ENCODE data around the gene GABARAP.

DNA sequence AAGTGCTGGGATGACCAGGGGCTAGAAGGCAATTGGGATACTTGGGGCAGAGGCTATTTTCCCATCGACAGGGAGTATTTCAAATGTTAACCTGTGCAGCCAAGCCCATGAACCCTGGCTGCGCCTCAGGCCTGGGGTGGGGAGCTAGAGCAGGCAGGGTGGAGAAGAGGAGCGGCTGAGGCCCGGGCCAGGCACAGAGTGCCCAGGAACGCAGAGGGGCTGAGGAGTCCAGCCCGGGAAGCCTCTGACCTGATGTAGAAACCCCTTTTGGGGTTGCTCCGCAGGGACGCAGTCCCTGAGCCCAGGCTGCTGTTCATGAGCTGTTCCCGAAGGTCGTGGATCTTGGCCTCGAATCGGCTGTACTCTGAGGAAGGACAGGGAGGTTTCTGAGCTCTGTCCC, 46.3 kb downstream of the GABARAP start:
- TF ChIP-seq, protein P1, sequence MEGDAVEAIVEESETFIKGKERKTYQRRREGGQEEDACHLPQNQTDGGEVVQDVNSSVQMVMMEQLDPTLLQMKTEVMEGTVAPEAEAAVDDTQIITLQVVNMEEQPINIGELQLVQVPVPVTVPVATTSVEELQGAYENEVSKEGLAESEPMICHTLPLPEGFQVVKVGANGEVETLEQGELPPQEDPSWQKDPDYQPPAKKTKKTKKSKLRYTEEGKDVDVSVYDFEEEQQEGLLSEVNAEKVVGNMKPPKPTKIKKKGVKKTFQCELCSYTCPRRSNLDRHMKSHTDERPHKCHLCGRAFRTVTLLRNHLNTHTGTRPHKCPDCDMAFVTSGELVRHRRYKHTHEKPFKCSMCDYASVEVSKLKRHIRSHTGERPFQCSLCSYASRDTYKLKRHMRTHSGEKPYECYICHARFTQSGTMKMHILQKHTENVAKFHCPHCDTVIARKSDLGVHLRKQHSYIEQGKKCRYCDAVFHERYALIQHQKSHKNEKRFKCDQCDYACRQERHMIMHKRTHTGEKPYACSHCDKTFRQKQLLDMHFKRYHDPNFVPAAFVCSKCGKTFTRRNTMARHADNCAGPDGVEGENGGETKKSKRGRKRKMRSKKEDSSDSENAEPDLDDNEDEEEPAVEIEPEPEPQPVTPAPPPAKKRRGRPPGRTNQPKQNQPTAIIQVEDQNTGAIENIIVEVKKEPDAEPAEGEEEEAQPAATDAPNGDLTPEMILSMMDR (CRISPR knock-in tag; IDR thresholded peaks at IDR 0.05), result no peak
- TF ChIP-seq, protein P2, sequence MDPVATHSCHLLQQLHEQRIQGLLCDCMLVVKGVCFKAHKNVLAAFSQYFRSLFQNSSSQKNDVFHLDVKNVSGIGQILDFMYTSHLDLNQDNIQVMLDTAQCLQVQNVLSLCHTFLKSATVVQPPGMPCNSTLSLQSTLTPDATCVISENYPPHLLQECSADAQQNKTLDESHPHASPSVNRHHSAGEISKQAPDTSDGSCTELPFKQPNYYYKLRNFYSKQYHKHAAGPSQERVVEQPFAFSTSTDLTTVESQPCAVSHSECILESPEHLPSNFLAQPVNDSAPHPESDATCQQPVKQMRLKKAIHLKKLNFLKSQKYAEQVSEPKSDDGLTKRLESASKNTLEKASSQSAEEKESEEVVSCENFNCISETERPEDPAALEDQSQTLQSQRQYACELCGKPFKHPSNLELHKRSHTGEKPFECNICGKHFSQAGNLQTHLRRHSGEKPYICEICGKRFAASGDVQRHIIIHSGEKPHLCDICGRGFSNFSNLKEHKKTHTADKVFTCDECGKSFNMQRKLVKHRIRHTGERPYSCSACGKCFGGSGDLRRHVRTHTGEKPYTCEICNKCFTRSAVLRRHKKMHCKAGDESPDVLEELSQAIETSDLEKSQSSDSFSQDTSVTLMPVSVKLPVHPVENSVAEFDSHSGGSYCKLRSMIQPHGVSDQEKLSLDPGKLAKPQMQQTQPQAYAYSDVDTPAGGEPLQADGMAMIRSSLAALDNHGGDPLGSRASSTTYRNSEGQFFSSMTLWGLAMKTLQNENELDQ (CRISPR knock-in tag; IDR thresholded peaks at IDR 0.05; ENCODE audit: borderline replicate concordance), result no peak
- TF ChIP-seq ZFP82 (CRISPR knock-in tag; IDR thresholded peaks at IDR 0.05; ENCODE audit: borderline replicate concordance) (no peak), SALL1 (CRISPR knock-in tag; IDR thresholded peaks at IDR 0.05) (no peak), POLR2A (IDR thresholded peaks at IDR 0.05; ENCODE audit: insufficient read depth in 1 of 2, low read depth in 2 of 2, low read length in 2 of 2) (no peak), ZNF552 (CRISPR knock-in tag; IDR thresholded peaks at IDR 0.05; ENCODE audit: borderline replicate concordance) (no peak), ZNF335 (CRISPR knock-in tag; IDR thresholded peaks at IDR 0.05) (no peak), SETDB1 (CRISPR knock-in tag; IDR thresholded peaks at IDR 0.05; ENCODE audit: borderline replicate concordance) (no peak)
- TF ChIP-seq, protein P3, sequence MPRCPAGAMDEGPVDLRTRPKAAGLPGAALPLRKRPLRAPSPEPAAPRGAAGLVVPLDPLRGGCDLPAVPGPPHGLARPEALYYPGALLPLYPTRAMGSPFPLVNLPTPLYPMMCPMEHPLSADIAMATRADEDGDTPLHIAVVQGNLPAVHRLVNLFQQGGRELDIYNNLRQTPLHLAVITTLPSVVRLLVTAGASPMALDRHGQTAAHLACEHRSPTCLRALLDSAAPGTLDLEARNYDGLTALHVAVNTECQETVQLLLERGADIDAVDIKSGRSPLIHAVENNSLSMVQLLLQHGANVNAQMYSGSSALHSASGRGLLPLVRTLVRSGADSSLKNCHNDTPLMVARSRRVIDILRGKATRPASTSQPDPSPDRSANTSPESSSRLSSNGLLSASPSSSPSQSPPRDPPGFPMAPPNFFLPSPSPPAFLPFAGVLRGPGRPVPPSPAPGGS (CRISPR knock-in tag; IDR thresholded peaks at IDR 0.05), result no peak
